Measurements from ENCODE around the gene CRADD. TPM values are rescaled to one million over a fixed set of nuclear protein-coding genes. Genes with fewer than 3 reads are reported as not detected.
"Not testable (repeated sequence)": the region's sequence is repeated elsewhere in the genome, so short reads cannot be mapped to it uniquely, and the experiment has no call there.

The CRADD gene
- total RNA-seq, 1 experiment from 2014 or later, result 7.6 TPM

DNA sequence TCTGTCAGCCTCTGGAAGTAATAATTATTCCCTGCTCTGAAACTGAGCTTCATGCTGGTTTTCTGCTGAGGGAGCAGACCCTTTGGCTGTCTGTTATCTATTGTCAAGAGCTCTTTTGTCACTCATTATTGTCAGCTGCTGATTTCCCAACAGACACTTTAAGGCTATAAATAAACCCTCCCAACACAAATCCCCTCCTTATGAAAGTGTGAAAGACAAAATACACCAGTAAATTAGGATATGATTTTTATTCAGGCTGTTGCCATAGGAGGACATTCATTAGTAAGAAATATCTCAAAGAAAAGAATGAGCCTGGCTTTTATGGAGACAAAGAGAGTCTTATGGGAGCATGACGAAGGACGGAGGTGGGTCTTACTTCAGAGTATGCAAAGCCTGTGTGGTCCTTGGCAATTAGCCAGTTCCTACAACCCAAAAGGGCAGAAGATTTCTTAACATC, 180.8 kb downstream of the CRADD start:
- Histone ChIP-seq H3K36me3 (no peaks in the 10 kb centered on the region), H3K9me3 (replicated peaks) (no peaks in the 10 kb centered on the region), H3K27me3 (no peaks in the 10 kb centered on the region), H3K4me3 (no peak overlapping the region), H3K4me1 (no peaks in the 10 kb centered on the region), H3K27ac (no peak overlapping the region)
- DNase-seq, result peak; percentile 19 to 36

GRCh38 chr12:93860668-93861373, 183.6 kb downstream of the CRADD start:
- Histone ChIP-seq H3K27ac (no peak overlapping the region), H3K4me3 (no peak overlapping the region), H3K9me3 (replicated peaks) (peaks cover 3% of the 10 kb centered on the region; the same call in 1 of the 2 replicates), H3K27me3 (no peaks in the 10 kb centered on the region), H3K36me3 (no peaks in the 10 kb centered on the region), H3K4me1 (no peaks in the 10 kb centered on the region)
- no peak for DNase-seq

- no peaks in the 10 kb centered on the region for H3K4me1 ChIP-seq
- peaks cover 3% of the 10 kb centered on the region; the same call in 1 of the 2 replicates for H3K9me3 ChIP-seq (replicated peaks)
- no peak overlapping the region for H3K27ac ChIP-seq
- H3K4me3 ChIP-seq, result no peak overlapping the region
- no peak for DNase-seq
- no peaks in the 10 kb centered on the region for H3K36me3 ChIP-seq
- H3K27me3 ChIP-seq, result no peaks in the 10 kb centered on the region
Measured at GRCh38 chr12:93862424-93862823, 185.2 kb downstream of the CRADD start.

GRCh38 chr12:93865751-93866150, 188.6 kb downstream of the CRADD start:
- Histone ChIP-seq H3K27ac (no peak overlapping the region), H3K9me3 (replicated peaks) (peaks cover 3% of the 10 kb centered on the region; the same call in 1 of the 2 replicates), H3K4me3 (no peak overlapping the region), H3K36me3 (no peaks in the 10 kb centered on the region), H3K4me1 (no peaks in the 10 kb centered on the region), H3K27me3 (no peaks in the 10 kb centered on the region)
- no peak for DNase-seq

DNA sequence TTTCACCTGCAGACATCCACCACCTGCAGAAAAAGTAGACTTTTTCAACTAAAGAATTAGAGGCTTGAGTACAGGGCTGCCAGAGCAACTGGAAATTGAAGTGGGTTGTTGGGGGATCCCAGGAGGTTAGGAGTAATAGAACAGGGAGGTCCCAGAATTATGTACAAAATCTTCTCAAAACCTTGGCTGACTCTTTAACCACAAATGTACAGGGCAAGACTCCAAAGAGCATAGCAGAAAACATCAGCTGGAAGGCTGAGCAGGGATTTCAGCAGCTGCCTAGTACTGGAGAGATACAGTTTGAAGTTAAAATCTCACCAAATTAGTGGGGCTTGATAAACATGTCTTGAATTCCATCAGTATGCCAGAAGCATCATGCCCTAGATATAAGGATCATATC, 191.6 kb downstream of the CRADD start:
- Histone ChIP-seq H3K27ac (no peak overlapping the region), H3K27me3 (no peaks in the 10 kb centered on the region), H3K9me3 (replicated peaks) (peaks cover 3% of the 10 kb centered on the region; the same call in 1 of the 2 replicates), H3K4me1 (no peaks in the 10 kb centered on the region), H3K4me3 (no peak overlapping the region), H3K36me3 (no peaks in the 10 kb centered on the region)
- no peak for DNase-seq

DNA sequence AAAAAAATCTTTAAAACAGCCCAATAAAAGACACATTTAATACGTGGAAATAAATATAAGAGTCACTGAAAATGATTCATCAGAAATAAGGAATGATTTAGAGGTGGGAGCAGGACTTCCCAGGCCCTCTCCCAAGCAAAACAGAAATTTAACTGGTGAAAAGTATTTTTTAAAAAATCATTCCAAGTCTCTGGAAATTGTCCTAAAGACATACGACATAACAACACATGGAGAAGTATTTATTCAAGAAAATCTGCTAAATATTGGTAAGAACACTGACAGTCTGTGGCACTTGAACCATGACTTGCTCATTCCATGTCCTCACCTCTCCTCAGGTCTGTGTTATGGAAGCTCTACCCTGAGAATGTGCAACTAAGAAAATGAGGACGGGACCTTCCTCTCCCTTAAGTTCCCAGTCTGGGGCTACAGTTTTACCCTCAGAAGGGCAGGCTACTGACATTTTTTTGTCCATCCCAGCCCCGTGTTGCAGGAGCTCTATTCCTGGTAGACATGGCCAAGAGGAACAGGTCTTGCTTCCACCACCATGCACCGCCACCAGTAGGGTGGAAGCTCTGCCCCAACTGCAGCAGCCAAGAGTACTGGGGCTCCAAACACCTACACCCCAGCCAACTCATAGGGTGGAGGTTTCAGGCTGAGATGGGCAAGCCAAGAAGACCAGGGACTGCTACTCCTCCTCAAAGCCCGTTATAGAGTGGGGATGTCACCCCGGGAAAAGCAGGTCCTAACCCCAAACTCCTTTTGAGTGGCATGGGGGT, 193.0 kb downstream of the CRADD start:
- no peaks in the 10 kb centered on the region for H3K27me3 ChIP-seq
- H3K4me1 ChIP-seq, result no peaks in the 10 kb centered on the region
- H3K36me3 ChIP-seq, result no peaks in the 10 kb centered on the region
- H3K4me3 ChIP-seq, result no peak overlapping the region
- H3K27ac ChIP-seq, result no peak overlapping the region
- no peak for DNase-seq
- peaks cover 3% of the 10 kb centered on the region; the same call in 1 of the 2 replicates for H3K9me3 ChIP-seq (replicated peaks)

- not testable (repeated sequence) for H3K4me1 ChIP-seq; DNase-seq; H3K4me3 ChIP-seq; H3K36me3 ChIP-seq; H3K9me3 ChIP-seq (replicated peaks); H3K27me3 ChIP-seq; H3K27ac ChIP-seq
Measured at GRCh38 chr12:93871566-93871965, 194.4 kb downstream of the CRADD start.

GRCh38 chr12:93873561-93873960, 196.4 kb downstream of the CRADD start:
- H3K4me1 ChIP-seq, result no peaks in the 10 kb centered on the region
- H3K27ac ChIP-seq, result no peak overlapping the region
- no peaks in the 10 kb centered on the region for H3K36me3 ChIP-seq
- H3K9me3 ChIP-seq (replicated peaks), result peaks cover 3% of the 10 kb centered on the region; the same call in 1 of the 2 replicates
- DNase-seq, result no peak
- H3K27me3 ChIP-seq, result no peaks in the 10 kb centered on the region
- H3K4me3 ChIP-seq, result no peak overlapping the region

DNA sequence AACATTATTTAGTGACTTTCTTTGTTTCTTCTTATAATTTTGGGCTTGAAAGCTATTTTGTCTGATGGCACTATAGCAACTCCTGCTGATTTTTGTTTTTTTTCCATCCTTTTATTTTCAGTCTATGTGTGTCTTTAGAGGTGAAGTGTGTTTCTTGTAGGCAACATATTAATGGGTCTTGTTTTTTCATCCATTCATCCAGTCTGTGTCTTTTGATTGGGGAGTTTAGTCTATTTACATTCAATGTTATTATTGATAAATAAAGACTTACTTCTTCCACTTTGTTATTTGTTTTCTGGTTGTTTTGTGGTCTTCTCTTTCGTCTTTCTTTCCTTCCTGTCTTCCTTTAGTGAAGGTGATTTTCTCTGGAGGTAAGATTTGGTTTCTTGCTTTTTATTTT, 198.0 kb downstream of the CRADD start:
- H3K4me3 ChIP-seq, result no peak overlapping the region
- H3K36me3 ChIP-seq, result no peaks in the 10 kb centered on the region
- no peak overlapping the region for H3K27ac ChIP-seq
- no peaks in the 10 kb centered on the region for H3K4me1 ChIP-seq
- DNase-seq, result no peak
- peaks cover 3% of the 10 kb centered on the region; the same call in 1 of the 2 replicates for H3K9me3 ChIP-seq (replicated peaks)
- no peaks in the 10 kb centered on the region for H3K27me3 ChIP-seq

DNA sequence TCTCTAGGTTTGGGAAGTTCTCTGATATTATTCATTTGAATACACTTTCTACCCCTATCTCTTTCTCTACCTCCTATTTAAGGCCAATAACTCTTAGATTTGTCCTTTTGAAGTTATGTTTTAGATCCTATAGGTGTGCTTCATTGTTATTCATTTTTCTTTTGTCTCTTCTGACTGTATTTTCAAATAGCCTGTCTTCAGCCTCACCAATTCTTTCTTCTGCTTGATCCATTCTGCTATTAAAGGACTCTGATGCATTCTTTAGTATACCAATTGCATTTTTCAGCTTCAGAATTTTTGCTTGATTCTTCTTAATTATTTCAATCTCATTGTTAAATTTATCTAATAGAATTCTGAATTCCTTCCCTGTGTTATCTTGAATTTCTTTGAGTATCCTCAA, 199.2 kb downstream of the CRADD start:
- DNase-seq, result no peak
- no peaks in the 10 kb centered on the region for H3K36me3 ChIP-seq
- no peak overlapping the region for H3K4me3 ChIP-seq
- H3K4me1 ChIP-seq, result no peaks in the 10 kb centered on the region
- no peaks in the 10 kb centered on the region for H3K27me3 ChIP-seq
- H3K27ac ChIP-seq, result no peak overlapping the region
- peaks cover 3% of the 10 kb centered on the region; the same call in 1 of the 2 replicates for H3K9me3 ChIP-seq (replicated peaks)

DNA sequence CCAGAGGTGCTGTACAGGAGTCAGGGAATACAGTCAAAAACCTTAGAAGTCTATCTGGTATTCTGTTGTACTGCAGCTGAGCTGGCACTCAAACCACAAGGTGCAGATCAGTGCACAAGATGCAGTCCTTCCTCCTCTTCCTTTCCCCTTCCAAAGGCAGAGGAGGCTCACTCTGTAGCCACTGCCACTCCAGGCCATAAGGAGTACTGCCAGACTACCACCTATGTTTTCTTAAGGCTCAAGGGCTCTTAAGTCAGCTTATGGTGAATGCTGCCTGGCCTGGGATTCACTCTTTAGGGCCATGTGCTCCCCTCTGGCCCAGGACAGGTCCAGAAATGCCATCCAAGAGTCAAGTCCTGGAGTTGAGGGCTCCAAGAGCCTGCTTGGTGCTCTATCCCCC, 200.3 kb downstream of the CRADD start:
- Histone ChIP-seq H3K4me1 (no peaks in the 10 kb centered on the region), H3K27ac (no peak overlapping the region), H3K9me3 (replicated peaks) (peaks cover 3% of the 10 kb centered on the region; the same call in 1 of the 2 replicates), H3K4me3 (no peak overlapping the region), H3K27me3 (no peaks in the 10 kb centered on the region), H3K36me3 (no peaks in the 10 kb centered on the region)
- DNase-seq, result no peak

GRCh38 chr12:93879476-93880421, 202.6 kb downstream of the CRADD start:
- H3K4me3 ChIP-seq, result no peak overlapping the region
- H3K4me1 ChIP-seq, result no peaks in the 10 kb centered on the region
- H3K36me3 ChIP-seq, result no peaks in the 10 kb centered on the region
- DNase-seq, result no peak
- H3K27ac ChIP-seq, result no peak overlapping the region
- H3K27me3 ChIP-seq, result no peaks in the 10 kb centered on the region
- H3K9me3 ChIP-seq (replicated peaks), result peaks cover 3% of the 10 kb centered on the region; the same call in 1 of the 2 replicates

DNA sequence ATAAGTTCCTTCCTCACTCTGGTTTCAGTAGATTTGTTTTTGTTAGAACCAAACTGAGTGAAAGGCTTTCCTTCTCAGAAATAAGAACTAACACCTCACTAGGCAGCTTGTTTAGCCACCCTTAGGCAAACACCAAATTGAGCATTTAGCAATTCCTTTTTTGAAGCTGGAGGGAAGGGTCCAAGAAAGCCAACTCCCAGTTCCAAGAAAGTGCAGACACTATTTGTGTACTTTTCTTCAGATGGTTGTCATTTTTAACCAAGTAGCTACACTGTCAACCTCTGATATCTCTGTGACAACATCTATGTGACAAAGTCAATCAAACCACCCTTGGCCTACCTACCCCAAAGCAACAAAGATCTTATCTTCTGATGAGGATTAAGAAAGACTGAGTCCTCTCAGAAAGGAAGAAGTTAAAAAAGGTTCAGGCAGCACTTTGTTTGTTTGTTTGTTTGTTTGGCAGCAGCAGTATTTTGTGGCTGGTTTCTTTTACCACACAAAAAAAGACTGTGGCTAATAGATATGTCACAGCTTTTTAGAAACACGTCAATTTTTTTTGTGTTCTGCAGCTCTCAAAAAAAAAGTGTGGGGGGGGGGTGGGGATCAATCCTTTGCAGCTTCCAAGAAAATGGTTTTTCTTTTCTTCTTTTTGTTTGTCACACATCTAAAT, 203.8 kb downstream of the CRADD start:
- Histone ChIP-seq H3K4me3 (no peak overlapping the region), H3K9me3 (replicated peaks) (no peaks in the 10 kb centered on the region), H3K36me3 (no peaks in the 10 kb centered on the region), H3K4me1 (no peaks in the 10 kb centered on the region), H3K27ac (no peak overlapping the region), H3K27me3 (no peaks in the 10 kb centered on the region)
- no peak for DNase-seq

GRCh38 chr12:93882763-93883162, 205.6 kb downstream of the CRADD start:
- no peaks in the 10 kb centered on the region for H3K9me3 ChIP-seq (replicated peaks)
- no peak for DNase-seq
- no peaks in the 10 kb centered on the region for H3K27me3 ChIP-seq
- no peaks in the 10 kb centered on the region for H3K36me3 ChIP-seq
- no peaks in the 10 kb centered on the region for H3K4me1 ChIP-seq
- no peak overlapping the region for H3K27ac ChIP-seq
- H3K4me3 ChIP-seq, result no peak overlapping the region
